Lung microvascular endothelial cell (primary cell): ENCODE data around the gene NID1. TPM values are rescaled to one million over a fixed set of nuclear protein-coding genes. Genes with fewer than 3 reads are reported as not detected.

Experiments
- DNase-seq, 2 donors: peaks; one replicate each; pipeline versions ENCODE4 v3.0.0 to v3.0.0-alpha.2; 2010; ENCODE audit warnings: low read depth in 2 of 2
- total RNA-seq: library from RNA; depleted of rRNA; stranded (reverse); fragments of >200 nt; gene quantifications from 2 replicates; pipeline ENCODE4 v1.2.1, GENCODE V29; 2014

The NID1 gene
- total RNA-seq, 1 donor from 2014 or later = 131 TPM

GRCh38 chr1:236067854-236068454 lies 3.1 kb upstream of the NID1 start:
- DNase-seq = peak; percentile 50 to 76

- DNase-seq = peak in 1 of 2 donors; percentile 16
Observed at GRCh38 chr1:236066828-236067386, 2.0 kb upstream of the NID1 start.

GRCh38 chr1:236066054-236066453 lies 1.2 kb upstream of the NID1 start:
- DNase-seq = peak in 1 of 2 donors; percentile 88

GRCh38 chr1:236065509-236066005 lies 667 bp upstream of the NID1 start:
- peak in 1 of 2 donors; percentile 53 for DNase-seq

GRCh38 chr1:236063919-236064673 lies 794 bp downstream of the NID1 start:
- peak; percentile 75 to 89 for DNase-seq

GRCh38 chr1:236063551-236063918 lies 1.4 kb downstream of the NID1 start:
- no peak for DNase-seq

GRCh38 chr1:236060286-236060685 lies 4.6 kb downstream of the NID1 start:
- no peak for DNase-seq

- peak in 1 of 2 donors; percentile 42 for DNase-seq
Observed at GRCh38 chr1:236059011-236059410, 5.9 kb downstream of the NID1 start.

- peak in 1 of 2 donors; percentile 48 for DNase-seq
Observed at GRCh38 chr1:236058141-236058934, 6.6 kb downstream of the NID1 start.

GRCh38 chr1:236057546-236057945 lies 7.3 kb downstream of the NID1 start:
- no peak for DNase-seq

- peak in 1 of 2 donors; percentile 31 for DNase-seq
Observed at GRCh38 chr1:236052232-236052993, 12.5 kb downstream of the NID1 start.

GRCh38 chr1:236051242-236051791 lies 13.6 kb downstream of the NID1 start:
- DNase-seq = peak in 1 of 2 donors; percentile 27

- DNase-seq = no peak
Observed at GRCh38 chr1:236045771-236046170, 19.1 kb downstream of the NID1 start.

- DNase-seq = no peak
Observed at GRCh38 chr1:236044341-236044740, 20.5 kb downstream of the NID1 start.

GRCh38 chr1:236041631-236042618 lies 23.0 kb downstream of the NID1 start:
- no peak for DNase-seq

- no peak for DNase-seq
Observed at GRCh38 chr1:236039740-236040685, 24.9 kb downstream of the NID1 start.

- no peak for DNase-seq
Observed at GRCh38 chr1:236038034-236038433, 26.9 kb downstream of the NID1 start.

- DNase-seq = no peak
Observed at GRCh38 chr1:236035681-236036101, 29.2 kb downstream of the NID1 start.
